ENCODE data around the gene PAWR. TPM values are rescaled to one million over a fixed set of nuclear protein-coding genes. Genes with fewer than 3 reads are reported as not detected.

Gene PAWR
- total and polyA plus RNA-seq, 8 donors: 10.1 to 662 (median 81.9) TPM

- Histone ChIP-seq H3K27ac (no peak overlapping the region), H3K27me3 (no peaks in the 10 kb centered on the region), H3K4me3 (no peak overlapping the region), H3K4me1 (peaks cover 0 to 6% (median 0%) of the 10 kb centered on the region in 4 donors), H3K9me3 (peaks cover 0 to 3% (median under 1%) of the 10 kb centered on the region in 4 donors), H3K36me3 (peaks cover 0 to 13% (median 10%) of the 10 kb centered on the region in 4 donors)
- no peak for DNase-seq
- no peak for TF ChIP-seq POLR2A (IDR thresholded peaks at IDR 0.05)
- TF ChIP-seq CTCF (IDR thresholded peaks at IDR 0.05): no peak
- no peak for TF ChIP-seq EP300 (IDR thresholded peaks at IDR 0.05)
- no peak for TF ChIP-seq POLR2AphosphoS5 (IDR thresholded peaks at IDR 0.05)
- intact Hi-C loops (cut with DNase I; ENCODE audit: low total_unique reads): no loop called here
- WGBS, 5 donors: 35 to 72% (median 54%) methylated on average over 3 of the region's 3 CpGs
Observed at GRCh38 chr12:79614730-79615129, 76.0 kb downstream of the PAWR start.

GRCh38 chr12:79601908-79602307 lies 88.9 kb downstream of the PAWR start:
- no peaks in the 10 kb centered on the region for H3K27me3 ChIP-seq
- 90 to 97% (median 93%) methylated on average over 2 of the region's 2 CpGs for WGBS, 5 donors
- TF ChIP-seq CTCF (IDR thresholded peaks at IDR 0.05) (no peak), POLR2AphosphoS5 (IDR thresholded peaks at IDR 0.05) (no peak), EP300 (IDR thresholded peaks at IDR 0.05) (no peak), POLR2A (IDR thresholded peaks at IDR 0.05) (no peak)
- H3K27ac ChIP-seq: no peak overlapping the region
- no peak for DNase-seq
- H3K9me3 ChIP-seq: no peaks in the 10 kb centered on the region
- H3K4me3 ChIP-seq: no peak overlapping the region
- no peaks in the 10 kb centered on the region for H3K36me3 ChIP-seq
- intact Hi-C loops (cut with DNase I; ENCODE audit: low total_unique reads): no loop called here
- no peaks in the 10 kb centered on the region for H3K4me1 ChIP-seq

GRCh38 chr12:79597910-79598309 lies 92.9 kb downstream of the PAWR start:
- 38 to 69% (median 57%) methylated on average over 3 of the region's 3 CpGs for WGBS, 5 donors

GRCh38 chr12:79596719-79597350 lies 93.9 kb downstream of the PAWR start:
- Histone ChIP-seq H3K4me1 (no peaks in the 10 kb centered on the region), H3K36me3 (peaks cover 0 to 7% (median 0%) of the 10 kb centered on the region in 4 donors), H3K9me3 (no peaks in the 10 kb centered on the region), H3K4me3 (no peak overlapping the region), H3K27ac (no peak overlapping the region), H3K27me3 (no peaks in the 10 kb centered on the region)
- no peak for DNase-seq
- TF ChIP-seq POLR2AphosphoS5 (IDR thresholded peaks at IDR 0.05) (no peak), POLR2A (IDR thresholded peaks at IDR 0.05) (no peak), CTCF (IDR thresholded peaks at IDR 0.05) (no peak), EP300 (IDR thresholded peaks at IDR 0.05) (no peak)
- 87 to 94% (median 89%) methylated on average over 10 of the region's 10 CpGs for WGBS, 5 donors
- intact Hi-C loops (cut with DNase I; ENCODE audit: low total_unique reads): no loop called here

More at GRCh38 chr12:79597910-79598309, 92.9 kb downstream of the PAWR start:
- intact Hi-C loops (cut with DNase I; ENCODE audit: low total_unique reads): no loop called here
- no peaks in the 10 kb centered on the region for H3K9me3 ChIP-seq
- H3K4me1 ChIP-seq: no peaks in the 10 kb centered on the region
- TF ChIP-seq CTCF (IDR thresholded peaks at IDR 0.05) (no peak), POLR2A (IDR thresholded peaks at IDR 0.05) (no peak), EP300 (IDR thresholded peaks at IDR 0.05) (no peak), POLR2AphosphoS5 (IDR thresholded peaks at IDR 0.05) (no peak)
- no peak for DNase-seq
- no peaks in the 10 kb centered on the region for H3K27me3 ChIP-seq
- no peak overlapping the region for H3K4me3 ChIP-seq
- no peaks in the 10 kb centered on the region for H3K36me3 ChIP-seq
- no peak overlapping the region for H3K27ac ChIP-seq
